ENCODE measurements around the gene MS4A15.
"Not testable (repeated sequence)": the region's sequence is repeated elsewhere in the genome, so short reads cannot be mapped to it uniquely, and the experiment has no call there.

Gene MS4A15

GRCh38 chr11:60757231-60757800 is 649 bp downstream of the MS4A15 start:
- no peak for DNase-seq

GRCh38 chr11:60758671-60759070 is 2.0 kb downstream of the MS4A15 start:
- DNase-seq: not testable (repeated sequence)

GRCh38 chr11:60759438-60760225 is 3.0 kb downstream of the MS4A15 start:
- DNase-seq: not testable (repeated sequence)

- DNase-seq: no peak
Measured at GRCh38 chr11:60761436-60762190, 4.9 kb downstream of the MS4A15 start.

GRCh38 chr11:60762851-60763691 is 6.4 kb downstream of the MS4A15 start:
- DNase-seq: no peak

- no peak for DNase-seq
Measured at GRCh38 chr11:60763692-60764369, 7.2 kb downstream of the MS4A15 start.

- no peak for DNase-seq
Measured at GRCh38 chr11:60764879-60765278, 8.2 kb downstream of the MS4A15 start.

- DNase-seq: no peak
Measured at GRCh38 chr11:60765355-60765754, 8.7 kb downstream of the MS4A15 start.

GRCh38 chr11:60766547-60766946 is 9.9 kb downstream of the MS4A15 start:
- no peak for DNase-seq

GRCh38 chr11:60767388-60767811 is 10.7 kb downstream of the MS4A15 start:
- DNase-seq: no peak

GRCh38 chr11:60768202-60768601 is 11.5 kb downstream of the MS4A15 start:
- no peak for DNase-seq

- no peak for DNase-seq
Measured at GRCh38 chr11:60769273-60769672, 12.6 kb downstream of the MS4A15 start.

GRCh38 chr11:60769811-60770210 is 13.1 kb downstream of the MS4A15 start:
- DNase-seq: no peak

- no peak for DNase-seq
Measured at GRCh38 chr11:60771146-60771545, 14.5 kb downstream of the MS4A15 start.

- no peak for DNase-seq
Measured at GRCh38 chr11:60771879-60772525, 15.3 kb downstream of the MS4A15 start.

GRCh38 chr11:60772666-60773065 is 16.0 kb downstream of the MS4A15 start:
- no peak for DNase-seq

- no peak for DNase-seq
Measured at GRCh38 chr11:60774726-60775125, 18.1 kb downstream of the MS4A15 start.

- DNase-seq: peak; percentile 75
Measured at GRCh38 chr11:60775420-60775961, 18.8 kb downstream of the MS4A15 start.

- no peak for DNase-seq
Measured at GRCh38 chr11:60776167-60776566, 19.5 kb downstream of the MS4A15 start.

GRCh38 chr11:60777106-60777505 is 20.4 kb downstream of the MS4A15 start:
- no peak for DNase-seq

- no peak for DNase-seq
Measured at GRCh38 chr11:60777572-60777971, 20.9 kb downstream of the MS4A15 start.
